HUES48 (cell line): ENCODE results near the gene THRB.
A peak's percentile ranks its signal among the peaks of the same experiment; 100 is the strongest.

Experiments used
- H3K27ac ChIP-seq: one replicate; pipeline ENCODE4 v1.7.0; 2013; ENCODE audit warnings: low read depth, low read length, inconsistent platforms
- H3K27me3 ChIP-seq: 2 replicates; pipeline ENCODE4 v1.6.1; 2013; ENCODE audit warnings: mild to moderate bottlenecking, low read length; ENCODE audit not compliant: control insufficient read depth, insufficient read depth
- H3K36me3 ChIP-seq: 2 replicates; pipeline ENCODE4 v1.6.1; 2013; ENCODE audit warnings: low read length; ENCODE audit not compliant: control insufficient read depth, insufficient read depth
- H3K4me1 ChIP-seq: 2 replicates; pipeline ENCODE4 v1.6.1; 2013; ENCODE audit warnings: mild to moderate bottlenecking, low read length; ENCODE audit not compliant: control insufficient read depth, insufficient read depth
- H3K4me3 ChIP-seq: 2 replicates; pipeline ENCODE4 v1.5.1; 2013; ENCODE audit warnings: mild to moderate bottlenecking, low read depth, low read length
- H3K9ac ChIP-seq: 2 replicates; pipeline ENCODE4 v1.6.1; 2013; ENCODE audit warnings: mild to moderate bottlenecking, low read depth, low read length, moderate library complexity
- H3K9me3 ChIP-seq: 2 replicates; pipeline ENCODE4 v1.6.1; 2013; ENCODE audit warnings: low read length; ENCODE audit not compliant: control insufficient read depth, insufficient read depth

THRB gene

GRCh38 chr3:24377218-24377993 lies 117.2 kb downstream of the THRB start:
- no peak overlapping the region for H3K27ac ChIP-seq
- H3K36me3 ChIP-seq: no peaks in the 10 kb centered on the region
- peaks cover 4% of the 10 kb centered on the region; the same call in 1 of the 2 replicates for H3K4me1 ChIP-seq
- H3K9me3 ChIP-seq: no peaks in the 10 kb centered on the region
- H3K9ac ChIP-seq: no peak overlapping the region
- no peak overlapping the region for H3K4me3 ChIP-seq
- no peaks in the 10 kb centered on the region for H3K27me3 ChIP-seq

GRCh38 chr3:24375947-24376384 lies 118.7 kb downstream of the THRB start:
- peaks cover 4% of the 10 kb centered on the region; the same call in 1 of the 2 replicates for H3K4me1 ChIP-seq
- no peaks in the 10 kb centered on the region for H3K27me3 ChIP-seq
- H3K36me3 ChIP-seq: no peaks in the 10 kb centered on the region
- no peak overlapping the region for H3K27ac ChIP-seq
- no peak overlapping the region for H3K4me3 ChIP-seq
- no peaks in the 10 kb centered on the region for H3K9me3 ChIP-seq
- no peak overlapping the region for H3K9ac ChIP-seq

- H3K36me3 ChIP-seq: no peaks in the 10 kb centered on the region
- no peak overlapping the region for H3K4me3 ChIP-seq
- H3K4me1 ChIP-seq: peaks cover 4% of the 10 kb centered on the region; the same call in 1 of the 2 replicates
- no peaks in the 10 kb centered on the region for H3K27me3 ChIP-seq
- H3K27ac ChIP-seq: no peak overlapping the region
- no peaks in the 10 kb centered on the region for H3K9me3 ChIP-seq
- no peak overlapping the region for H3K9ac ChIP-seq
These were observed 119.8 kb downstream of the THRB start for GRCh38 chr3:24374801-24375200.

- H3K9ac ChIP-seq: no peak overlapping the region
These were observed 121.3 kb downstream of the THRB start for GRCh38 chr3:24373198-24373959.

GRCh38 chr3:24372559-24373197 lies 122.0 kb downstream of the THRB start:
- peaks cover 4% of the 10 kb centered on the region; the same call in 1 of the 2 replicates for H3K4me1 ChIP-seq
- H3K27ac ChIP-seq: no peak overlapping the region
- H3K27me3 ChIP-seq: no peaks in the 10 kb centered on the region
- H3K4me3 ChIP-seq: no peak overlapping the region
- H3K36me3 ChIP-seq: no peaks in the 10 kb centered on the region
- no peak overlapping the region for H3K9ac ChIP-seq
- H3K9me3 ChIP-seq: no peaks in the 10 kb centered on the region

More at GRCh38 chr3:24373198-24373959, 121.3 kb downstream of the THRB start:
- H3K27ac ChIP-seq: no peak overlapping the region
- peaks cover 4% of the 10 kb centered on the region; the same call in 1 of the 2 replicates for H3K4me1 ChIP-seq
- no peaks in the 10 kb centered on the region for H3K27me3 ChIP-seq
- H3K9me3 ChIP-seq: no peaks in the 10 kb centered on the region
- H3K36me3 ChIP-seq: no peaks in the 10 kb centered on the region
- no peak overlapping the region for H3K4me3 ChIP-seq

- Histone ChIP-seq H3K36me3 (no peaks in the 10 kb centered on the region), H3K27me3 (no peaks in the 10 kb centered on the region), H3K27ac (no peak overlapping the region), H3K9me3 (no peaks in the 10 kb centered on the region), H3K9ac (no peak overlapping the region), H3K4me3 (no peak overlapping the region), H3K4me1 (peaks cover 4% of the 10 kb centered on the region; the same call in 1 of the 2 replicates)
These were observed 124.1 kb downstream of the THRB start for GRCh38 chr3:24370352-24371090.

GRCh38 chr3:24368605-24369004 lies 126.0 kb downstream of the THRB start:
- Histone ChIP-seq H3K4me3 (no peak overlapping the region), H3K27ac (no peak overlapping the region), H3K36me3 (no peaks in the 10 kb centered on the region), H3K9me3 (no peaks in the 10 kb centered on the region), H3K9ac (no peak overlapping the region), H3K4me1 (peaks cover 4% of the 10 kb centered on the region; the same call in 1 of the 2 replicates), H3K27me3 (no peaks in the 10 kb centered on the region)

- no peaks in the 10 kb centered on the region for H3K9me3 ChIP-seq
- H3K4me3 ChIP-seq: no peak overlapping the region
- H3K27ac ChIP-seq: peak overlapping the region; percentile 57
- H3K9ac ChIP-seq: no peak overlapping the region
- no peaks in the 10 kb centered on the region for H3K27me3 ChIP-seq
- no peaks in the 10 kb centered on the region for H3K4me1 ChIP-seq
- H3K36me3 ChIP-seq: no peaks in the 10 kb centered on the region
These were observed 126.9 kb downstream of the THRB start for GRCh38 chr3:24367664-24368264.

GRCh38 chr3:24367216-24367615 lies 127.4 kb downstream of the THRB start:
- H3K27ac ChIP-seq: peak overlapping the region; percentile 57
- H3K9ac ChIP-seq: no peak overlapping the region
- no peaks in the 10 kb centered on the region for H3K9me3 ChIP-seq
- no peak overlapping the region for H3K4me3 ChIP-seq
- no peaks in the 10 kb centered on the region for H3K4me1 ChIP-seq
- H3K27me3 ChIP-seq: no peaks in the 10 kb centered on the region
- H3K36me3 ChIP-seq: no peaks in the 10 kb centered on the region

GRCh38 chr3:24365168-24365567 lies 129.5 kb downstream of the THRB start:
- Histone ChIP-seq H3K27ac (no peak overlapping the region), H3K36me3 (no peaks in the 10 kb centered on the region), H3K4me1 (peaks cover 11% of the 10 kb centered on the region), H3K4me3 (no peak overlapping the region), H3K9ac (no peak overlapping the region), H3K9me3 (no peaks in the 10 kb centered on the region), H3K27me3 (no peaks in the 10 kb centered on the region)
